Cardiac muscle cell (in vitro differentiated cells and primary cell): ENCODE results near the gene INPP5D. TPM values are rescaled to one million over a fixed set of nuclear protein-coding genes. Genes with fewer than 3 reads are reported as not detected.

Experiments used
- DNase-seq, 2 donors: peaks; one replicate each; pipeline versions ENCODE4 v3.0.0 to v3.0.0-alpha.2; 2010 to 2017; ENCODE audit warnings: low read depth in 1 of 2, low spot score in 1 of 2
- H3K27ac ChIP-seq: fragments of 200-600 bp; sonication (generic); 2 replicates; pipeline ENCODE4 v1.5.1; 2016
- H3K27me3 ChIP-seq: fragments of 200-600 bp; sonication (generic); 2 replicates; pipeline ENCODE4 v1.6.0; 2016; ENCODE audit warnings: control low read depth
- H3K36me3 ChIP-seq: fragments of 200-600 bp; sonication (generic); 2 replicates; pipeline ENCODE4 v1.5.1; 2016; ENCODE audit warnings: control low read depth
- H3K4me1 ChIP-seq: fragments of 200-600 bp; sonication (generic); 2 replicates; pipeline ENCODE4 v1.8.1; 2017; ENCODE audit warnings: low read depth, mild to moderate bottlenecking, mixed run types
- H3K4me3 ChIP-seq: fragments of 200-600 bp; sonication (generic); 2 replicates; pipeline ENCODE4 v1.5.1; 2016; ENCODE audit warnings: mild to moderate bottlenecking
- H3K9me3 ChIP-seq: fragments of 200-600 bp; sonication (generic); 2 replicates; pipeline ENCODE4 v1.5.1; 2017; ENCODE audit warnings: low read depth, mild to moderate bottlenecking, control low read depth
- polyA plus RNA-seq: library from polyadenylated mRNA; unstranded; fragments of >200 nt; fragmentation: Nextera tagmentation; extraction: Ambion mirVana; gene quantifications from 2 replicates; pipeline ENCODE4 v1.2.1, GENCODE V29; 2016
- total RNA-seq: library from RNA; depleted of rRNA; stranded (reverse); fragments of >200 nt; gene quantifications from 2 replicates; pipeline ENCODE4 v1.2.3, GENCODE V29; 2016
- TF ChIP-seq, protein P1 (sequence below): IDR thresholded peaks from 2 replicates; pipeline ENCODE4 v1.5.1; 2012; ENCODE audit warnings: low read depth, mild to moderate bottlenecking, low read length

The INPP5D gene
- total and polyA plus RNA-seq, 2 experiments from 2014 or later: 4.5 to 6.8 TPM

GRCh38 chr2:233021771-233022170 is 38.4 kb upstream of the INPP5D start:
- Histone ChIP-seq H3K9me3 (no peaks in the 10 kb centered on the region), H3K27ac (no peak overlapping the region), H3K4me1 (no peaks in the 10 kb centered on the region), H3K36me3 (no peaks in the 10 kb centered on the region), H3K4me3 (no peak overlapping the region), H3K27me3 (no peaks in the 10 kb centered on the region)
- TF ChIP-seq, protein P1, sequence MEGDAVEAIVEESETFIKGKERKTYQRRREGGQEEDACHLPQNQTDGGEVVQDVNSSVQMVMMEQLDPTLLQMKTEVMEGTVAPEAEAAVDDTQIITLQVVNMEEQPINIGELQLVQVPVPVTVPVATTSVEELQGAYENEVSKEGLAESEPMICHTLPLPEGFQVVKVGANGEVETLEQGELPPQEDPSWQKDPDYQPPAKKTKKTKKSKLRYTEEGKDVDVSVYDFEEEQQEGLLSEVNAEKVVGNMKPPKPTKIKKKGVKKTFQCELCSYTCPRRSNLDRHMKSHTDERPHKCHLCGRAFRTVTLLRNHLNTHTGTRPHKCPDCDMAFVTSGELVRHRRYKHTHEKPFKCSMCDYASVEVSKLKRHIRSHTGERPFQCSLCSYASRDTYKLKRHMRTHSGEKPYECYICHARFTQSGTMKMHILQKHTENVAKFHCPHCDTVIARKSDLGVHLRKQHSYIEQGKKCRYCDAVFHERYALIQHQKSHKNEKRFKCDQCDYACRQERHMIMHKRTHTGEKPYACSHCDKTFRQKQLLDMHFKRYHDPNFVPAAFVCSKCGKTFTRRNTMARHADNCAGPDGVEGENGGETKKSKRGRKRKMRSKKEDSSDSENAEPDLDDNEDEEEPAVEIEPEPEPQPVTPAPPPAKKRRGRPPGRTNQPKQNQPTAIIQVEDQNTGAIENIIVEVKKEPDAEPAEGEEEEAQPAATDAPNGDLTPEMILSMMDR: no peak
- DNase-seq: peak in 1 of 2 donors; percentile 16

- TF ChIP-seq, protein P1: no peak
Measured at GRCh38 chr2:233022561-233022960, 37.6 kb upstream of the INPP5D start.

DNA sequence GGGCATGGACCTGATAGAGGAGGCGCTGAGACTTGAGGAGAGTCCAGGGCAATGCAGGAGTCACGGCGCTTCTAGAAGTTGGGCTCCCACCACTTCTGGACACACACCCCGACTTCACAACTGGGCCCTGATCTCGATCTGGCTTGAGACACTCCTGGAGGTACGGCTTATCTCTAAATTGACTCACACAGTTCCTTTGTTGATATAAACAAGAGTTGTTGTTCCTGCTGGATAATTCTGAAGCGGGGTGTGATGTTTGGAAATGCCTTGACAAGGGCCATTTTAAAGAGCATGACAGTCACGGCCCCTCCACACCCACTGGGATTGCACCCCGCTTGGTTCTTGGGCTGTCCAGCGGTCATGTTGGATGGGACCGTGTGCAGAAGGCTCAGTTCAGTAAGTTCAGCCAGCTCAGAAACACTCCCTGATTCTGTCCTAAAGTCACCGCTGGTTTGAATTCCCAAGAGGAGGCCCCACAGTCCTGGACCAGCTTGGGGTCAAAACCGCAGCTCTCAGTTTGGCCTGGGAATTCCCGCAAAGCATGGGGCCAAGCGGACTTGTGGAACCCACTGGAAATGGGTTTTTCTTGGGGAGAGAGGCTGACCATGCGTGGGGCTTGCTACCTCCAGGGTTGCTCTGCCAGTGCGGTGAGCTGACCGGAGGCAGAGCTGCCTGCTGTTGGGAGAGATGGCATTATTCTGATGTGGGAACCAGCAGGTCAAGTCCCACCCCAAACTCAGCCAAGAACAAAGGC is 37.0 kb upstream of the INPP5D start:
- TF ChIP-seq, protein P1: no peak
- no peaks in the 10 kb centered on the region for H3K4me1 ChIP-seq
- H3K36me3 ChIP-seq: no peaks in the 10 kb centered on the region
- no peak for DNase-seq
- H3K4me3 ChIP-seq: no peak overlapping the region
- H3K27ac ChIP-seq: no peak overlapping the region
- no peaks in the 10 kb centered on the region for H3K27me3 ChIP-seq
- H3K9me3 ChIP-seq: no peaks in the 10 kb centered on the region

More at GRCh38 chr2:233022561-233022960, 37.6 kb upstream of the INPP5D start:
- Histone ChIP-seq H3K4me3 (no peak overlapping the region), H3K27me3 (no peaks in the 10 kb centered on the region), H3K9me3 (no peaks in the 10 kb centered on the region), H3K27ac (no peak overlapping the region), H3K4me1 (no peaks in the 10 kb centered on the region), H3K36me3 (no peaks in the 10 kb centered on the region)
- no peak for DNase-seq

- H3K27me3 ChIP-seq: no peaks in the 10 kb centered on the region
- no peaks in the 10 kb centered on the region for H3K36me3 ChIP-seq
- no peaks in the 10 kb centered on the region for H3K4me1 ChIP-seq
- TF ChIP-seq, protein P1: no peak
- no peak overlapping the region for H3K27ac ChIP-seq
- no peak overlapping the region for H3K4me3 ChIP-seq
- H3K9me3 ChIP-seq: no peaks in the 10 kb centered on the region
- DNase-seq: no peak
Measured at GRCh38 chr2:233023761-233024410, 36.3 kb upstream of the INPP5D start.

DNA sequence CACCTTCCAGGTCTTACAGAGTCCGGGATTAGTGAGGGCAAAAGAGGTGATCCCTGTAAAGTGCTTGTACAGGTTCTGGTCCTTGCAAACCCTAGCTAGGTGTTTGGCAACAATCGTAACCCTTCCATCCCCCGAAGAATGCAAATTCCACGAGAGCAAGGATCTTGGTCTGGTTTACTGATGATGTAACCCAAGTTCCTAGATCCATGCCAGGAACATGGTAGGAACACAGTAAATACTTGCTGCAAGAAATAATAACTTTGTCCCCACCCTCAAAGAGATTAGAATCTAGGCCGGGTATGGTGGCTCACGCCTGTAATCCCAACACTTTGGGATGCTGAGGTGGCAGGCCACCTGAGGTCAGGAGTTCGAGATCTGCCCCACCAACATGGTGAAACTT is 34.4 kb upstream of the INPP5D start:
- Histone ChIP-seq H3K27me3 (no peaks in the 10 kb centered on the region), H3K27ac (no peak overlapping the region), H3K36me3 (no peaks in the 10 kb centered on the region), H3K4me3 (no peak overlapping the region), H3K9me3 (no peaks in the 10 kb centered on the region), H3K4me1 (no peaks in the 10 kb centered on the region)
- TF ChIP-seq, protein P1: no peak
- DNase-seq: peak in 1 of 2 donors; percentile 40
